ENCODE measurements around the gene TMEM145.
"Not testable (repeated sequence)": the region's sequence is repeated elsewhere in the genome, so short reads cannot be mapped to it uniquely, and the experiment has no call there.

The TMEM145 gene

DNA sequence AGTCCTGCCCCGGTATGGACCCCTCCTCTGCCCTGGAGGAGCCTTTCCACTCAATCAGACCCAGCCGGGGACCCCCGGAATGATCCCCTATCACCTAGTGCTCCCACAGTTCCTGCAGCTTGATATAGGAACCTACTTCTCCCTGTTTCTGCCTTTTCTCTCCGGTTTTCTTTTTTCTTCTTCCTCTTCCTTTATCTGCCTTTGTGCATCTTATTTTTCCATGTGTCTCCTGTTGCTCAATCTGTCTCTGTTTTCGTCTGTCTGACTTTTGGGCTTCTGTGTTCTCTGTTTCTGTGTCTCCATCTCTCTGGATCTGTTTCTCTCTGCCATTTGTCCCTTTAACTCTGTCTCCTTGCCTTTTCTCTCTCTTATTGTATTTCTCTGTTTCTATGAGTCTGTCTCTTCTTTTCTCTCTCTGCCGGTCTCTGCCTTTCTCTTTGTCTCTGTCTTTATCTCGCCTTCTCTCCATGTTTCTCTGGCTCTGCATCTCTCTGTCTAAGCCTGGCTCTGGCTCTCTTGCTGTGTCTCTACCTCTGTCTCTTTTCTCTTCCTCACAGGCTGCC is 22.3 kb downstream of the TMEM145 start:
- TF ChIP-seq, protein P1, sequence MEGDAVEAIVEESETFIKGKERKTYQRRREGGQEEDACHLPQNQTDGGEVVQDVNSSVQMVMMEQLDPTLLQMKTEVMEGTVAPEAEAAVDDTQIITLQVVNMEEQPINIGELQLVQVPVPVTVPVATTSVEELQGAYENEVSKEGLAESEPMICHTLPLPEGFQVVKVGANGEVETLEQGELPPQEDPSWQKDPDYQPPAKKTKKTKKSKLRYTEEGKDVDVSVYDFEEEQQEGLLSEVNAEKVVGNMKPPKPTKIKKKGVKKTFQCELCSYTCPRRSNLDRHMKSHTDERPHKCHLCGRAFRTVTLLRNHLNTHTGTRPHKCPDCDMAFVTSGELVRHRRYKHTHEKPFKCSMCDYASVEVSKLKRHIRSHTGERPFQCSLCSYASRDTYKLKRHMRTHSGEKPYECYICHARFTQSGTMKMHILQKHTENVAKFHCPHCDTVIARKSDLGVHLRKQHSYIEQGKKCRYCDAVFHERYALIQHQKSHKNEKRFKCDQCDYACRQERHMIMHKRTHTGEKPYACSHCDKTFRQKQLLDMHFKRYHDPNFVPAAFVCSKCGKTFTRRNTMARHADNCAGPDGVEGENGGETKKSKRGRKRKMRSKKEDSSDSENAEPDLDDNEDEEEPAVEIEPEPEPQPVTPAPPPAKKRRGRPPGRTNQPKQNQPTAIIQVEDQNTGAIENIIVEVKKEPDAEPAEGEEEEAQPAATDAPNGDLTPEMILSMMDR (IDR thresholded peaks at IDR 0.05; ENCODE audit: borderline replicate concordance, insufficient read depth, low read depth, low read length): no peak

GRCh38 chr19:42335971-42336370 is 22.9 kb downstream of the TMEM145 start:
- no peak overlapping the region for H3K4me3 ChIP-seq (ENCODE audit: low read depth, low read length)
- TF ChIP-seq, protein P1 (IDR thresholded peaks at IDR 0.05; ENCODE audit: borderline replicate concordance, insufficient read depth, low read depth, low read length): no peak

More for the DNA sequence above, 22.3 kb downstream of the TMEM145 start:
- no peak overlapping the region for H3K4me3 ChIP-seq (ENCODE audit: low read depth, low read length)

DNA sequence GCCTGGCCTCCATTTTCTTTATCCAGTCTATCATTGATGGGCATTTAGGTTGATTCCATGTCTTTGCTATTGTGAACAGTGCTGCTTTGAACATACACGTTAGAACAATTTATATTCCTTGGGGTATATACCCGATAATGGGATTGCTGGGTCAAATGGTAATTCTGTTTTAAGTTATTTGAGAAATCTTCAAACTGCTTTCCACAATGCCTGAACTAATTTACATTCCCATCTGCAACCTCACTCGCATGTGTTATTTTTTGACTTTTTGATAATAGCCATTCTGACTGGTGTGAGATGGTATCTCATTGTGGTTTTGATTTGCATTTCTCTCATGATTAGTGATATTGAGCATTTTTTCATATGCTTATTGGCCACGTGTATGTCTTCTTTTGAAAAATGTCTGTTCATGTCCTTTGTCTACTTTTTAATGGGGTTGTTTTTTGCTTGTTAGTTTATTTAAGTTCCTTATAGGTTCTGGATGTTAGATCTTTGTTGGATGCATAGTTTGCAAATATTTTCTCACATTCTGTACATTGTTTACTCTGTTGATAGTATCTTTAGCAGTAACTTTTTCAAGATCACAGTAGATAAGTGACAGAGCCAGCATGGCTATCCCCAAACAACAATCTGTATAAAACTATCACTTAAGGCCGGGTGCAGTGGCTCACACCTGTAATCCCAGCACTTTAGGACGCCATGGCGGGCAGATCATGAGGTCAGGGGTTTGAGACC is 26.2 kb downstream of the TMEM145 start:
- H3K4me3 ChIP-seq (ENCODE audit: low read depth, low read length): not testable (repeated sequence)

GRCh38 chr19:42339922-42340321 is 26.8 kb downstream of the TMEM145 start:
- H3K4me3 ChIP-seq (ENCODE audit: low read depth, low read length): not testable (repeated sequence)

DNA sequence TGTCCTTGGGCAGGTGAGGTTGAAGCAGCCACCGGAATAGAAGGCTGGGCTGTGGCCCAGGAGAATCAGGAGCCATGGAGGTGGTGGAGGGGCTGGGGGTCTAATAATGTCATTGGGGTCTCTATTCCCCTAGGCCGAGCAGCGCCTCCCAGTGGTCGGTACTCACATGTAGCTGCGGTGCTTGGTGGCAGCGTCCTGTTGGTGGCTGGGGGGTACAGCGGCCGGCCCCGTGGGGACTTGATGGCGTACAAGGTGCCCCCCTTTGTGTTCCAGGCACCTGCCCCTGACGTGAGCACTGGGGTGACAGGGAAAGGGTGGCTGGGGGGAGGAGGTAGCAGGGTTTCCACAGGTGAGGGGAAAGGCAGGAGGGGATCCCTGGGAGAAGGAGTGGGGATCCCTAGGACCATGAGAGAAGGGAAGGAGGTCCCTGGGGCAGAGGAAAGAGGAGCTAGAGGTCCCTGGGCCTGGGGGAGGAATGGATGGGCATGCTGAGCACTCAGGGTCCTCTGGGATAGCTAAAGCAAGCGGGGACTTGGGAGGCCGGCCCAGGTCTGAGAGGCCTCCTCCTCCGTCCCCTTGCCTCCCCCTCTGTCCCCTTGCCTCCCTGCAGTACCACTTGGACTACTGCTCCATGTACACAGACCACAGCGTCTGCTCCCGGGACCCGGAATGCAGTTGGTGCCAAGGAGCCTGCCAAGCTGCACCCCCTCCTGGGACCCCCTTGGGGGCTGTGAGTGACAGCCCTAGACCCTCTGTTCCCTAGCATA is 30.4 kb downstream of the TMEM145 start:
- H3K4me3 ChIP-seq (ENCODE audit: low read depth, low read length): no peak overlapping the region
- TF ChIP-seq, protein P1 (IDR thresholded peaks at IDR 0.05; ENCODE audit: borderline replicate concordance, insufficient read depth, low read depth, low read length): peak; percentile 35; the same call in 1 of the 2 replicates

DNA sequence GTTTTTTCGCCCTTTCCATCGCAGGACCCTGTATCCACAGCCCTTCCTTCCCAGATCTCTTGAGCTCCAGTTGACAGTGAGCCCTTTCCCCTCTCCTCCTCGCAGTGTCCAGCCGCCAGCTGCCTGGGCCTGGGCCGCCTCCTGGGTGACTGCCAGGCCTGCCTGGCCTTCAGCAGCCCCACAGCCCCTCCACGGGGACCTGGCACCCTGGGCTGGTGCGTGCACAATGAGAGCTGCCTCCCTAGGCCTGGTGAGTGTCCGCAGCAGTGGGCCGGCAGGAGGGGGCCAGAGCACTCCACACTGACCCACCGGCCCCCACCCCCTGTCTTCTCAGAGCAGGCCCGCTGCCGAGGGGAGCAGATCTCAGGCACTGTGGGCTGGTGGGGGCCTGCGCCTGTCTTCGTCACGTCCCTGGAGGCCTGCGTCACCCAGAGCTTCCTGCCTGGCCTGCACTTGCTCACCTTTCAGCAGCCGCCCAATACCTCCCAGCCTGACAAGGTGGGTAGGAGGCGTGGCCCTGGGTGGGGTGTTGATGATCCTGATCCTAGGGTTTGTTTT is 31.3 kb downstream of the TMEM145 start:
- TF ChIP-seq, protein P1 (IDR thresholded peaks at IDR 0.05; ENCODE audit: borderline replicate concordance, insufficient read depth, low read depth, low read length): no peak

GRCh38 chr19:42345191-42345812 is 32.2 kb downstream of the TMEM145 start:
- no peak overlapping the region for H3K4me3 ChIP-seq (ENCODE audit: low read depth, low read length)
- TF ChIP-seq, protein P1 (IDR thresholded peaks at IDR 0.05; ENCODE audit: borderline replicate concordance, insufficient read depth, low read depth, low read length): no peak

More for the DNA sequence above, 31.3 kb downstream of the TMEM145 start:
- no peak overlapping the region for H3K4me3 ChIP-seq (ENCODE audit: low read depth, low read length)

Data from GM12875 (cell line).